Measurements from ENCODE around the gene PPP1R9A.

The PPP1R9A gene

DNA sequence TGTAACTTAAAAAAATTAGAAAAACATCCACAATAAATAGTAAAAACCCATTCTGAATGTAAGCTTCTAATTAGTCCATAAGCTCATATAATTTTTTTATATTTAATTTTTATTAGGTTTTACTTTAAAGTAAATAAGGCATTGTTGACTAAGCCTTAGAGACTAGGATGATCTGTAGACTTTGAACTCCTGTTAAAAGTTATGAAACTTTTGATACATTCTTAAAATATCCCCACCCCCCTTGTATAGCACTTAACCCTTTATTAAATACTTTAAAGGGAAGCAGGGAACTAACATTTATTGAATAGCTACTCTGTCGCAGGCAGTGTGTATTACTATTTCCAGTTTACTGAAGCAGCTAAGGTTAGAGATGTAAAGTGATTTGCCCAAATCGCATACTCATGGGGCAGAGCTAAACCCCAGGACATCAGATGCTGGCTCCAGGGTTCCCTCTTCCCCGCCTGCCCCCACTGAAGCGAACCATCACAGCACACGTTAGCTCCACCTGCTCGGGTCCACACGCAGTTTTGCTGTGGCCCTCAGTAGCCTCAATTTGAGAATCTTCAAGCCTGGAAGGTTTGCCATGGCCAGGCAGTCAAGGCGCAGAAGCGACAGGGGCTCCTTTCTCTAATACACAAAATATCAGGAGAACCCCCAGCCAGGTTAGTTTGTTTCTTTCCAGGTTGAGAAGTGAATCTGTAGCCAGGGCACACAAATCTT lies 416.2 kb downstream of the PPP1R9A start:
- no peak for DNase-seq

GRCh38 chr7:95324431-95324830 lies 417.0 kb downstream of the PPP1R9A start, which contains the start of gene PON1:
Gene PON1 (minus strand): TSS chr7:95324532. CDS start chr7:95324475, 57 bp downstream.
- peak; percentile 16 for DNase-seq

GRCh38 chr7:95327356-95327755 lies 420.0 kb downstream of the PPP1R9A start:
- no peak for DNase-seq

DNA sequence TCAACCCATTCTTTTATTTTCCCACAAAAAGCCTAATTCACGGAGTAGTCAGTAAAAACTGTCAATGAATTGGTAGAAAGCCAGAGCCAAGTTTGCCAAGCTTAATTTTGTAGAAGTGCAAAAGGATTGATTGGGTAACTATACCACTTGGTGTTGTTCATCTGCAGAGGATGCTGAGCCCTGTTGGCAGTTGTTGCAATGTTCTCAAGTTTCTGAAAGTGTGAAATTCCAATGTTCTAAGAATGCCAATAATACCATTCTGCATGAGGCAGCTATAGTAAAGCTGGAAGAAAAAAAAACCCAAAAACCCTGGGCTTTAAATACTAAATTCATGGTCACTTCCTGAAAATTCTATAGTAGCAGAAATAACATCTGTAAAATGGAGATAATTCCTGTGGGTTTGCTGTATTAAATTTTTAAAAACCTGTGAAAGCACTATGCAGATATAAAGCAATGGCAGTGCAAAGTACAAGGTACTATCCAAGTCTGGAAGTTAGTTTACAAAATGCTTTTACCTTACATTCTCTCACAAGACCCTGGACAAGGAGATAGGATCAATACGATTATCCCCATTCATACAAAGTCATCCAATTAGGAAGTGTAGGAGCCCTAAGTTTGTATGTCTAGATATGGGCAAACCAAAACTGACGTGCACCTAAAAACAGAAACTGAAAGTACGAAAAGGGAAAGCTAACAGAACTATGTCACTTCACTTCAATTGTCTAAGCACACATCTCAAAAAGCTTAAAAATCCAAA lies 423.0 kb downstream of the PPP1R9A start:
- no peak for DNase-seq

GRCh38 chr7:95330961-95331337 lies 423.6 kb downstream of the PPP1R9A start:
- no peak for DNase-seq

- DNase-seq, result no peak
Observed at GRCh38 chr7:95334447-95334846, 427.1 kb downstream of the PPP1R9A start.

DNA sequence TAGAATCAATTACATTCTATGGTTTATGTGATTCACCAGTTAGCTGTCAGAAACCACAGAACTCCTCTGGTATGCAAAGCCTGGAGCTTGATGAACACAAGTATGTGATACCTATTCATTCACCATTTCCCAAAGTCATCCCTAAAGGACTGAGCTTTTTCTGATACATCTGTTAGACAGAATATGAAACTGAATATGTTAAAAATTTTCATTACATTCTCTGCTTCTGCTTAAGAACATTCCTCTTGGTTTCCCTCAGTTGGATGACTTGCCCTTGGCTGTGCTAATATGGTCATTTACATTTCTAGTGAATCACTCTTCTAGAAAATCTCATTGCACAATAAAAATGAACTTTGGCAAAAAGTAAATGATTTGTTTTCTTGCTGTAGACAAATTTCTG lies 427.7 kb downstream of the PPP1R9A start:
- no peak for DNase-seq

- no peak for DNase-seq
Observed at GRCh38 chr7:95338832-95339231, 431.4 kb downstream of the PPP1R9A start.

DNA sequence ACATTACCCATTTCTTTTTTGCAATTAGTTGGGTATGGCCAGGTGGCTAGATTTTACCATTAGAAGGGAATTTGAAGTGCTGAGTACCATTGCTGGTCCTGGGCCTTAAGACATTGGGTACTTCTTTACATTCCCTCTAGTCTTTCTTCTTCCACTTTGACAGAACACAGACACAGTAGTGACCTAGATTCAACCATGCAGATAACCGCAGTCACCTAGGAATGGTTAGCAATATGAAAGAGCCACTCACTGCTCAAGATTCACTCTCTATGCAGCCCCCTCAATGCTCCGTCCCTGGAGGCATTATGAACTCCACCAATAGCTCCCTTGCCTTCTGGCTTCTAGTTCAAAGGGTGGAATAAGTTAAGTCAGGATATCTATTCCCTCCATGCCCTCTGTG lies 433.1 kb downstream of the PPP1R9A start:
- no peak for DNase-seq

DNA sequence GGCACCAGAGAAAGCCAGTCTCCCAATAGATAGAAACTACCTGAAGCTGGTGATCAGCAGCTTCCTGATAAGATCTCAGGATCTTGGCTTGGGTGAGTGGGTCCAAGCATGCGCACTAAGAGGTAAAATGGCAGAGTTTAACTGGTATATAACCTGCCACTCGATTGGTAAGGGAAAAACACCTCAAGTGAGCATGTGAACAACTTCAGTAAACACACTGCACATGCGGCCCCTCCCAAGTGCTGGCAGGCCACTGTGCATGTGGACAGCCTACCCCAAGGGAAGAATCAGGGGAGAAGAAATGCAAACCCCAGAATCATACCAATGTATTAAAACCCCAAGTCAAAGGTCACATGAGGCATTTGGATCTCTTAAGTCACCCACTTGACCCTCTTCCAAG lies 434.6 kb downstream of the PPP1R9A start:
- no peak for DNase-seq

GRCh38 chr7:95342642-95343307 lies 435.4 kb downstream of the PPP1R9A start:
- no peak for DNase-seq

All from activated CD8-positive, alpha-beta memory T cell treated with anti-CD3 and anti-CD28 coated beads, Interleukin-2, amount 50 U/mL, for 4 hours (primary cell).